GM12801 (cell line): ENCODE measurements around the gene TMC7.

Experiments
- TF ChIP-seq, protein P1 (sequence below): IDR thresholded peaks from one replicate; pipeline ENCODE4 v1.5.1; 2011; ENCODE audit warnings: control low read depth; ENCODE audit not compliant: insufficient read length; ENCODE audit errors: extremely low read depth

Gene TMC7

DNA sequence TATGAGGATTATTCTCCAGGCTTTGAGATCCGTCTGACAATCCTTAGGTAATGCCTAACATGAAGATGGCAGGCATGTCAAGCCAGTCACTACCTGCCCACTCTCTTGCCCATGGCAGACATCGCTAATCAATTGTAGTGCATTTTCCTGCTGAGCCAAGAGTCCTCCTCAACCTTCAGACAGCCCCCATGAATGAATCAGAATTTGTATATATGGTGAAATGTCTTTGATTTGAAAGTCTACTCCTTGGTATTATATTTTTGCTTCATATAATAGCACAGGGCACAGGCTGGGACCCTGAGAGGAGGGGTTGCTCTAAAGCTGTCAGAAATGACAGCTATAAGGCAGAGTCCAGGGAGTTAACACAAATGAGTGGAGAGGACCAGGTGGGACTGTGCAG, 56.7 kb downstream of the TMC7 start:
- TF ChIP-seq, protein P1, sequence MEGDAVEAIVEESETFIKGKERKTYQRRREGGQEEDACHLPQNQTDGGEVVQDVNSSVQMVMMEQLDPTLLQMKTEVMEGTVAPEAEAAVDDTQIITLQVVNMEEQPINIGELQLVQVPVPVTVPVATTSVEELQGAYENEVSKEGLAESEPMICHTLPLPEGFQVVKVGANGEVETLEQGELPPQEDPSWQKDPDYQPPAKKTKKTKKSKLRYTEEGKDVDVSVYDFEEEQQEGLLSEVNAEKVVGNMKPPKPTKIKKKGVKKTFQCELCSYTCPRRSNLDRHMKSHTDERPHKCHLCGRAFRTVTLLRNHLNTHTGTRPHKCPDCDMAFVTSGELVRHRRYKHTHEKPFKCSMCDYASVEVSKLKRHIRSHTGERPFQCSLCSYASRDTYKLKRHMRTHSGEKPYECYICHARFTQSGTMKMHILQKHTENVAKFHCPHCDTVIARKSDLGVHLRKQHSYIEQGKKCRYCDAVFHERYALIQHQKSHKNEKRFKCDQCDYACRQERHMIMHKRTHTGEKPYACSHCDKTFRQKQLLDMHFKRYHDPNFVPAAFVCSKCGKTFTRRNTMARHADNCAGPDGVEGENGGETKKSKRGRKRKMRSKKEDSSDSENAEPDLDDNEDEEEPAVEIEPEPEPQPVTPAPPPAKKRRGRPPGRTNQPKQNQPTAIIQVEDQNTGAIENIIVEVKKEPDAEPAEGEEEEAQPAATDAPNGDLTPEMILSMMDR = no peak

DNA sequence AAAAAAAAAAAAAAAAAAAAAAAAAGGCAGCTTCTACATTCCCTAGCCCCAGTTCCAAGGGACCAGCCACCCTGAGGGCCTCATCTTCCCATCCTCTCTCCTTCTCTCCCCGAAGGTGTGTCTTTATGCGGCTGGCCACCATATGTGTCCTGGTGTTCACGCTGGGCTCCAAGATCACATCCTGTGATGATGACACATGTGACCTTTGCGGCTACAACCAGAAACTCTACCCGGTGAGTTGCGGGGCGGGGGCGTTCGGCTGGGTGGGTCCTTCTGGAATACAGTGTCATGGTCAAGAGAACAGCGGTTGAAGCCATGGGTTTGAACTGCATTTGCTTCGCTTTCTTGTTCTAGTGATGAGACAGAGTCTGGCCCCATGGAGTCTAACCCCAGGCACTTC, 61.0 kb downstream of the TMC7 start:
- TF ChIP-seq, protein P1 = no peak

DNA sequence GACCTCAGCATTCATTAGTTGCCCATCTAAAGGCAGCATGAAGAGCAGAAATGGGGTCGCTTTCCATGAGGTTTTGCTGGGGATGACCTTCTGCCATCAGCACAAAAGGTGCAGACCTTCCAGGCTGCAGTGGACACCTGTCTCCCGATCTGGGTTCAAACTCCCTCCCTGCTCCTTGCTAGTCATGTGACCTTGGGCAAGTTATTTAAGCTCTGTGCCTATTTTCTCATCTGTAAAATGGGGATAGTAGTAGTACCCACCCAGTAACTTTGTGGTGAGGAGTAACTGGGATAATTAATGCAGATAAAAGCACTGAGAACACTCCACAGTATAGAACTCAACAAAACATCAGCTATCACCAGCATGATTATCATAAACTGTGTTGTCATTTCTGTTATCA, 62.3 kb downstream of the TMC7 start:
- TF ChIP-seq, protein P1 = no peak

DNA sequence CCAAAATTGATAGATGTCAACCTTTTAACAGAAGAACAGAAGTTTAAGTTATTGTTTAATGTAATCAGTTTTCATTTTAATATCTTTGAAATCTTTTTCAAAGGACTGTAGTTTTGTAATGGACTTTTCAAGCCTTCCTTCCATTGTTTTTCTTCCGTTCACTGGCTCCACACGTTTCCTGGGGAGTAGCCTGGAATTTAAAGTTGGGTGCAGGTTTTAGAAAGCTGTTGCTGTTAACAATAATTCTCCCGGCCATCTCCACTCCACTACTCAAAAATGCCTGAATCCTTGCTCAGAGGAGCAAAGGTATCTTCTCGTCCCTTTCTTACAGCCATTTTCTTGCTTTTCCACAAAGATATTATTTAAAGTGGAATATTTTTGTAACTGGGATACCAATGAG, 79.0 kb downstream of the TMC7 start:
- TF ChIP-seq, protein P1 = no peak

DNA sequence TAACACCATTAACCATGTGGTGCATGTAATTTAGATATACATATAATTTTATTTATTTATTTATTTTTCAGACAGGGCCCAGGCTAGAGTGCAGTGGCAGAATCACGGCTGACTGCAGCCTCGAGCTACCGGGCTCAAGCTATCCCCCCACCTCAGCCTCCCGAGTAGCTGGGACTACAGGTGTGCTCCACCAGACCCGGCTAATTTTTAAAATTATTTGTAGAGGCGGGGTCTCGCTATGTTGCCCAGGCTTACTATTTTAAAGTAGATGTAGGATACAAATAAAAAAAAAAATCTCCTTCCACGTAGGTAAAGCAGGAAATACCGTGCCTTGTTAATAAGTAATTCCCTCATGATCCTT, 83.2 kb downstream of the TMC7 start:
- TF ChIP-seq, protein P1 = no peak

DNA sequence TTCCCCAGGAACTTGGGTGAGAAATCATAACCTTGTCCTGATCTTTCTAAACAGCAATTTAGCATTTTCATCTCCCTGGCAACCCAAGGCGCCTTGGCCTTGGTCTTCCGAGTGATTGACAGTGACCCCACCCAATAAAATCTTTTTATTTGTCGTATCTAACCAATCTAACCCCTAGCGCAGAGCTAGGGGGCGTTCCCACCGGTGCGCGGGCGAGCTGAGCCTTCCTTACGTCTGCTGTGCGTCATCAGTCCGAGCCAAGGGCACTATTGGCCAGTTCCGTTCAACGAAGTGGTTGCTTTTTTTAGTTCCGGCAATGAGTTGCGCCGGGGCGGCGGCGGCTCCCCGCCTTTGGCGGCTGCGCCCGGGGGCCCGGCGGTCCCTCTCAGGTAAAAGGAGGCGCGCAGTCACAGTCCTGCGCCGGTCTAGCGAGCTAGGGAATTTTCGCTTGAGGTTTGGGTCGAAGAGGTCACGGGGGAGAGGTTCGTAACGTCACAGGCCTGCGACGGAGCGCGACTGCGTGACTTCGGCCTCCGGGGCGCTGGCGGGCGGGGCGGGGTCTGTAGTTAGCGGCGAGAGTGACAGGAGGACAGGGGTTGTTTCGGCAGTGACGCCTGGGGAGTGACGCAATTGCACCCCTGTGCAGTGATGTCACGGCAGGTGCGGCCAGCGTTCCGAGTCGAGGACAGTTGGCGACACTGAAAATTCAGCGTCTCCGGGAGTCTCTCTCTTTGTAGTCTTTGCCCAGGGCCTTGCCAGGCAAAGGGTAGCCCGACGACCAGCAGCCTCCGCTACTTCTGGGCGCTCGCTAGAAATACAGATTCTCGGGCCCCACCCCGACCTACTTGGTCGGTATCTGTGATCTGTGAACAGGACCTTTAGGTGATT, 83.9 kb downstream of the TMC7 start, which contains the start of gene COQ7:
COQ7 (plus strand) TSS at position 266 of the 888 bp plus-strand sequence; CDS start at position 317, 51 bp downstream.
- TF ChIP-seq, protein P1 = no peak

DNA sequence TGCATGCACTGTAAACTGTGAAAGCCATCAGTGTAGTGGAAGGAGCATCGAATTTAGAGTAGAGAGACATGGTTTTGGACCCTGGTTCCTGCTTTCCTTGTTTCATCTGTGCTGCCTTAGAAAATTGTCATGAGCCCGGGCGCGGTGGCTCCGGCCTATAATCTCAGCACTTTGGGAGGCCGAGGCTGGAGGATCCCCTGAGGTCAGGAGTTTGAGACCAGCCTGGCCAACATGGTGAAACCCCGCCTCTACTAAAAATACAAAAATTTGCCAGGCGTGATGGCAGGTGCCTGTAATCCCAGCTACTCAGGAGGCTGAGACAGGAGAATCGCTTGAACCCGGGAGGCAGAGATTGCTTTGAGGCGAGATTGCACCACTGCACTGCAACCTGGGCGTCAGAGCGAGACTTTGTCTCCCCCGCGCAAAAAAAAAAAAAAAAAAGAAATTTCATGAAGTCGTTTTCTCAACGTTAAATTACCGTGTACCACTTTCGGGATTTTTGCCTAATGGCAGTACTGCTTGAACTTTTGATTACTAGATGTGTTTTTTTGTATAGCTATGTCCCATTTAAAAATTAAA, 84.6 kb downstream of the TMC7 start:
- TF ChIP-seq, protein P1 = no peak
